ENCODE data around the gene GALNT2.

Gene GALNT2

GRCh38 chr1:230098723-230099122, 31.7 kb downstream of the GALNT2 start:
- H3K36me3 ChIP-seq (replicated peaks), result no peaks in the 10 kb centered on the region
- no peak overlapping the region for H3K4me3 ChIP-seq
- in situ Hi-C loops (cut with MboI; ENCODE audit: low sequenced_read_pairs), result no loop called here
- DNase-seq (ENCODE audit: low spot score in 2 of 2), result no peak
- H3K9me3 ChIP-seq, result no peaks in the 10 kb centered on the region
- H3K4me1 ChIP-seq, result 0 out of 2 replicates have a peak, but pooled peaks cover 3% of the 10 kb centered on the region
- no peaks in the 10 kb centered on the region for H3K27me3 ChIP-seq (ENCODE audit: low read depth)

DNA sequence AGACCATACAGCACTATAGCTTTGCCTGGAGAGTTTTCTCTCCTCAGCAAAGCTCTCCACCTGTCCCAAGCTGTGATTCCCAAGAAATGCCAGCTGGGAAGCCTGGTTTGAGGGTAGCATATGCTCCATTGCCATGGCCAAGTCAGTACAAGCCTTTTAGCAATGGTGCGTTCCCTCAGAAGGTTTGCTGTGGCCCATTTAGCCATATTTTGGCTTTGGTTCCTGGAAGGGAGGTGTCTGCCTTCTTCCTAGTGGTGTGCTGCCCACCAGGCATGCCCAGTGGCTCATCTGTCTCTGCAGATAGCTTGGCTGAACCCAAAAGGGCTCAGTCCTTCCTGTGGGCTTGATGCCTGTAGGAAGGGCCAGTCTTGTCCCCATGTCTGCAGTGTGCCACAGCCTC, 32.4 kb downstream of the GALNT2 start:
- in situ Hi-C loops (cut with MboI; ENCODE audit: low sequenced_read_pairs), result no loop called here
- no peak for DNase-seq (ENCODE audit: low spot score in 2 of 2)
- Histone ChIP-seq H3K4me3 (no peak overlapping the region), H3K27me3 (ENCODE audit: low read depth) (no peaks in the 10 kb centered on the region), H3K36me3 (replicated peaks) (no peaks in the 10 kb centered on the region), H3K9me3 (no peaks in the 10 kb centered on the region), H3K4me1 (peaks cover 6% of the 10 kb centered on the region; the same call in 1 of the 2 replicates)

GRCh38 chr1:230100932-230101331, 33.9 kb downstream of the GALNT2 start:
- Histone ChIP-seq H3K27me3 (ENCODE audit: low read depth) (no peaks in the 10 kb centered on the region), H3K4me3 (no peak overlapping the region), H3K4me1 (peaks cover 7% of the 10 kb centered on the region; the same call in 1 of the 2 replicates), H3K36me3 (replicated peaks) (no peaks in the 10 kb centered on the region), H3K9me3 (no peaks in the 10 kb centered on the region)
- DNase-seq (ENCODE audit: low spot score in 2 of 2), result no peak
- in situ Hi-C loops (cut with MboI; ENCODE audit: low sequenced_read_pairs), result no loop called here

- DNase-seq (ENCODE audit: low spot score in 2 of 2), result no peak
- H3K4me1 ChIP-seq, result peaks cover 7% of the 10 kb centered on the region; the same call in 1 of the 2 replicates
- in situ Hi-C loops (cut with MboI; ENCODE audit: low sequenced_read_pairs), result no loop called here
- H3K27me3 ChIP-seq (ENCODE audit: low read depth), result no peaks in the 10 kb centered on the region
- no peaks in the 10 kb centered on the region for H3K9me3 ChIP-seq
- H3K36me3 ChIP-seq (replicated peaks), result no peaks in the 10 kb centered on the region
- no peak overlapping the region for H3K4me3 ChIP-seq
Observed at GRCh38 chr1:230101556-230101955, 34.5 kb downstream of the GALNT2 start.

- Histone ChIP-seq H3K27me3 (ENCODE audit: low read depth) (no peaks in the 10 kb centered on the region), H3K9me3 (no peaks in the 10 kb centered on the region), H3K4me3 (no peak overlapping the region), H3K4me1 (peaks cover 7% of the 10 kb centered on the region; the same call in 1 of the 2 replicates), H3K36me3 (replicated peaks) (no peaks in the 10 kb centered on the region)
- DNase-seq (ENCODE audit: low spot score in 2 of 2), result no peak
- in situ Hi-C loops (cut with MboI; ENCODE audit: low sequenced_read_pairs), result no loop called here
Observed at GRCh38 chr1:230102046-230102445, 35.0 kb downstream of the GALNT2 start.

DNA sequence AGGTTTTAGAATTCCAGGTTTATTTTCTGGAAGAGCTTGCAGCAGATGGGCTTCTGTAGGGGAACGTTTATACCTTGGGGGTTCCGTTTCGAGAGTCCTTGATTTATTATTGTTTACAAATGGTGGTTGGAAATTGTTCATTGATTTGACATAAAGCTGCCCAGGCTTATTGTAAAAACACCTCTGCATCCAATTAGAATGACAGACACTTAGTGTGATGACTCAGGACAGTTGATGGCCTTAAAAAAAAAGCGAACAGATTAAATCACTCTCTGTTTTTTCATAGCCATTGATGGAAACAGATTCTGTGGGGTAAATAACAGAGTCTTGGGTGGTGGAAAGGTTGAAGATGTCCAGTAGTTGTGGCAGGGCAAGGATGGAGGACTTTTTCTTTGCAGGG, 35.4 kb downstream of the GALNT2 start:
- in situ Hi-C loops (cut with MboI; ENCODE audit: low sequenced_read_pairs), result no loop called here
- H3K4me1 ChIP-seq, result peaks cover 7% of the 10 kb centered on the region; the same call in 1 of the 2 replicates

DNA sequence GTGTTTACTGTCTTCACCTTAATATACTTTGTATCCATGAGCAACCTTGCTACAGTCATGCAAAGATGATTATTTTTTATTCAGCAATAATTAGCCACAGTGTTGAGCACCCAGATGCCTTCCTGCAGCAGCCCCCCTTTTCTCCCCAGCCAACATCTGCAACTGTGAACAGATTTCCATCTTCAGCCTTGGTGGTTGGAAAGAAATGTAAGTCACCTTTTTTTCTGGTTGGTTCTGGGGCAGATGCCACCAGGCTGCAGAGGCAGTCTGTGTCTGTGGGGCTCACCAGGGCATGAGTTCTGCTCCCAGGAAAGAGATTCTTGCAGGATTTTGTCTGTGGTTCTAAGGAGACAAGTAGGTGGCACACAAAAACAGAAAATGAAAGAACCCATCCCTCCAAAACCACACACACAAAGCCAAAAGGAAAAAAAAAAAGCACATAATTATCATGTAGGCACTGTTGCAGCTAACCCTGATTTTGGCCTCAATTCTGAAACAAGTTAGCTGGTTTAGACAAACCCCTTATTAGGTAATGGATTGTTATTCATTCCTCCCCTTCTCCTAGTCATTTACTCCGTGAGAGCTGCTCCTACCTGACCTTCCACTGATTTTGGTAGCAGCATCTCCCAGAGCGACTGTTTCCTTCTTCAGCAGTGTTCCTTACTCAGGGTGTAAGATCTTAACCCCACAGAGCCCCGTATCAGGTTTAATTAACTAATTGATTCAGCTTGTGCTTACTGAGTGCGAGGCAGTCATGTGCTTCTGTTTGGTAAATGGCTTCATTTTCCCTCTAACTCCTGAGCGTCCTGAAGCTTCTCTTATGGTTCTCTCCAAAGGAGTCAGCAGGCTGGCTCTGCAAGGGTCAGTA, 36.5 kb downstream of the GALNT2 start:
- Histone ChIP-seq H3K9me3 (no peaks in the 10 kb centered on the region), H3K4me1 (peaks cover 7% of the 10 kb centered on the region; the same call in 1 of the 2 replicates), H3K4me3 (no peak overlapping the region), H3K36me3 (replicated peaks) (no peaks in the 10 kb centered on the region), H3K27me3 (ENCODE audit: low read depth) (no peaks in the 10 kb centered on the region)
- no peak for DNase-seq (ENCODE audit: low spot score in 2 of 2)
- in situ Hi-C loops (cut with MboI; ENCODE audit: low sequenced_read_pairs), result no loop called here

More for the DNA sequence above, 35.4 kb downstream of the GALNT2 start:
- Histone ChIP-seq H3K4me3 (no peak overlapping the region), H3K9me3 (no peaks in the 10 kb centered on the region), H3K36me3 (replicated peaks) (no peaks in the 10 kb centered on the region), H3K27me3 (ENCODE audit: low read depth) (no peaks in the 10 kb centered on the region)
- no peak for DNase-seq (ENCODE audit: low spot score in 2 of 2)

DNA sequence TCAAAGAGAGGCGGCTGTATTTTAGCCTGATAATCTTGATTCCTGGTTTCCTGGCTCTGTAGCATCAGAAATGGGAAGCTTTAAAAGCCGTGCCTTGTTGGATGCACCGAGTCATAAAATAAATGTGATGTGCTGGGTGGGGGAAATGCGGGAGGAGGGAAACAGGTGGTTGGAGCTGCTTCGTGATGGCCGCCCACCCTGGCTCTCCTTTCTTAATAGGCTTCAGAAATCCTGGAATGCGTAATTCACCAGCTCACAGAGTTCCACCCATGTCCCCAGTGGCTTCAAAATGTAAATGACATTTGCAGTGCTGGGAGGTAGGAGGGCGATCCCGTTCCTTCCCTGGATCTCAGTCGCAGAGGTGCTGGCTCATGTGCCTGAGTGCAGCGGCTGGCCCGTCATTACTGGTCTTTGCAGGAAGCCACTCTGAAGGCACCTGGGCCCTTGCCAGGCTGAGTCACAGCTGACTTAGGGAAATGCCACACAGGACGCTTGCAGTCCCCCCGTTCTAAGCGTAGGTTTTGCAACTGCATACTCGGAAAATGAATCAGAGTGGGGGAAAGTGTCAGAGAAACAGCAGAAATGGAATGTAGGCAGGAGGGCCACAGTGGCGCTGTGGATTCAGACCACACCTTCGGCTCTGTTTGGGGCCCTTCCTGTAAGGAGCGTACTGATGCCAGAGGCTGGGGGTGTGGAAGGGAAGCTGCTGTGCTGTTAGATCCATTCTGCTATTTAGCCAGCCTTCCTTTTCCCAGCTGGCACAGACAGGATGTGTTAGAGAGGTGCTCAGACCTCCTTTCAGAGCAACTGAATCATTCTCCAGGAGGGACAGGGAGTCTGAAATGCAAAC, 37.6 kb downstream of the GALNT2 start:
- peak in 1 of 2 experiments; percentile 17 for DNase-seq (ENCODE audit: low spot score in 2 of 2)
- no peaks in the 10 kb centered on the region for H3K9me3 ChIP-seq
- in situ Hi-C loops (cut with MboI; ENCODE audit: low sequenced_read_pairs), result no loop called here
- H3K4me3 ChIP-seq, result no peak overlapping the region
- H3K36me3 ChIP-seq (replicated peaks), result no peaks in the 10 kb centered on the region
- H3K4me1 ChIP-seq, result peaks cover 7% of the 10 kb centered on the region; the same call in 1 of the 2 replicates
- H3K27me3 ChIP-seq (ENCODE audit: low read depth), result no peaks in the 10 kb centered on the region

GRCh38 chr1:230105245-230105753, 38.3 kb downstream of the GALNT2 start:
- Histone ChIP-seq H3K9me3 (no peaks in the 10 kb centered on the region), H3K4me1 (peaks cover 13% of the 10 kb centered on the region), H3K27me3 (ENCODE audit: low read depth) (no peaks in the 10 kb centered on the region), H3K36me3 (replicated peaks) (no peaks in the 10 kb centered on the region), H3K4me3 (no peak overlapping the region)
- in situ Hi-C loops (cut with MboI; ENCODE audit: low sequenced_read_pairs), result no loop called here
- DNase-seq (ENCODE audit: low spot score in 2 of 2), result no peak

DNA sequence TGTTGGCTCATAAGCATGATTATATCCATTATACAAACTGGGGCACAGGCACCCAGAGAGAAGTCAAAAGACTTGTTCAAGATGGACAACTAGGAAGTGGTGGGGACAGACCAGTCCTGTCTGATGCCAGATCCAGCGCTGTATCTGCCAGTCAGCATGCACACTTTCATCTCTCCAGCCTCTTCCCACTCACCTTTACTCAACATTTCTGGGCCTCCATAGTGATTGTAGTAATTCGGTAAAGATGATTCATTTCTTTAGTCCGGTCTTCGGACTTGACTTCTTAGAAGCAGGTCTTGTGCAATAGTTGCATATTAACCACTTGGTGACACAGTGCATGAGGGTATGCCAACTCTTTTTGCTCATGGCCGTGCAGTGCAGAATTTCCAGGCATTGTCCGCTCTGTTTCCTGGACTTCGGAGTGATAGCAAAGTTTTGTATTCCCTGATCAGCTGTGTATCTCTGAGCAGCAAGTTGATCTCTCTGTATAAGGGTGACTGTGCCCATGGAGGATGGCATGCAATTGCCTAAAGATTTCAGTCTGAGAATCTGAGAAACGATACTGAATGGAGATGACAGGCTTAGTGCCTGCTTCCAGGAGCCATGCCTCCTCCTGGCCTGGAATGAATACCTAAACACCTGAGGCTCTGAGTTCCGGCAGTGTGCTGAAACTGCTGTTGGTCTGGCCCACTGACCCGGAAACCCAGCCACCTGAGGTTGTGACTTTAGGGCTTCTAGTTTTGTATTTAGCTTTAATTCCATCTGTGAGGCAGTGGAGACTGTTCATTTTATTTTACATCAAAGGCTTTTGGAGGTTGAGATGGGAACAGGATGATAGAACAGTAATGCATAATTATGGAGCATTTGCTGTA, 39.0 kb downstream of the GALNT2 start:
- H3K27me3 ChIP-seq (ENCODE audit: low read depth), result no peaks in the 10 kb centered on the region
- DNase-seq (ENCODE audit: low spot score in 2 of 2), result no peak
- H3K4me1 ChIP-seq, result peaks cover 18% of the 10 kb centered on the region
- H3K36me3 ChIP-seq (replicated peaks), result no peaks in the 10 kb centered on the region
- no peak overlapping the region for H3K4me3 ChIP-seq
- in situ Hi-C loops (cut with MboI; ENCODE audit: low sequenced_read_pairs), result no loop called here
- H3K9me3 ChIP-seq, result no peaks in the 10 kb centered on the region

DNA sequence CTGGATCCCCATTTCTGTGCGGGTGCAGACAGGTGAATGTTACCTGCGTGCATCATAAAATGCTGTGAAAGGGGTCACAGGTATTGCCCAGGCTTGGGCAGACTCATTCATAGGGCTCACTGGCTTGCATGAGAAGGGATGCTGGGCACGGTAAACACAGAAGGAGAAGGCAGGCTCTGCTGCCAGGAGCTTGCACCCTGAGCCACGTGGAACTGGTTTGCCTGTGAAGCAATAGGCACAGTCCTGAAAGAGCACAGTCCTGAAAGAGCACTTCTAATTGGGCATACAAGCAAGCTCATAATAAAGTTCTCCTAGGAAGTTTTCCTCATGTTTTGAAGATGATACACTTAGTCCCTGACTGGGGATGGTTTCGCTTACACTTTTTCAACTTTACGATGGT, 40.9 kb downstream of the GALNT2 start:
- in situ Hi-C loops (cut with MboI; ENCODE audit: low sequenced_read_pairs), result no loop called here

DNA sequence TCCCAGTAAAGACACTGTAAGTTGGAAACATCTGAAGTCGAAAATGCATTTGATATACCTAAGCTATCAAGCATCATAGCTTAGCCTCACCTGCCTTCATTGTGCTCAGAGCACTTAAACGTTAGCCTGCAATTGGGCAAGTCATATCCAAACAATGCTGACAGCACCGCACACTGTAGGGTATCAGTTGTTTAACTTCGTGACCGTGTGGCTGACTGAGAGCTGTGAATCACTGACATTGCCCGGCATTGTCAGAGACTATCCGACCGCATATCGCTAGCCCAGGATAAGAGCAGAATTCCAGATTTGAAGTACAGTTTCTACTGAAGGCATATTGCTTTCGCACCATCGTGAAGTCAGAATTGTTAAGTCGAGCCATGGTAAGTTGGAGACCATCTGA, 41.5 kb downstream of the GALNT2 start:
- in situ Hi-C loops (cut with MboI; ENCODE audit: low sequenced_read_pairs), result no loop called here
- Histone ChIP-seq H3K36me3 (replicated peaks) (no peaks in the 10 kb centered on the region), H3K4me1 (peaks cover 19% of the 10 kb centered on the region), H3K4me3 (no peak overlapping the region), H3K9me3 (no peaks in the 10 kb centered on the region), H3K27me3 (ENCODE audit: low read depth) (no peaks in the 10 kb centered on the region)
- no peak for DNase-seq (ENCODE audit: low spot score in 2 of 2)

More for the DNA sequence above, 40.9 kb downstream of the GALNT2 start:
- Histone ChIP-seq H3K4me1 (peaks cover 19% of the 10 kb centered on the region), H3K4me3 (no peak overlapping the region), H3K9me3 (no peaks in the 10 kb centered on the region), H3K36me3 (replicated peaks) (no peaks in the 10 kb centered on the region), H3K27me3 (ENCODE audit: low read depth) (no peaks in the 10 kb centered on the region)
- no peak for DNase-seq (ENCODE audit: low spot score in 2 of 2)

GRCh38 chr1:230109066-230109465, 42.0 kb downstream of the GALNT2 start:
- DNase-seq (ENCODE audit: low spot score in 2 of 2), result no peak
- no peaks in the 10 kb centered on the region for H3K36me3 ChIP-seq (replicated peaks)
- H3K9me3 ChIP-seq, result no peaks in the 10 kb centered on the region
- in situ Hi-C loops (cut with MboI; ENCODE audit: low sequenced_read_pairs), result no loop called here
- H3K27me3 ChIP-seq (ENCODE audit: low read depth), result no peaks in the 10 kb centered on the region
- peaks cover 19% of the 10 kb centered on the region for H3K4me1 ChIP-seq
- H3K4me3 ChIP-seq, result no peak overlapping the region

Data from HAP-1 (cell line).